Erythroblast (primary cell): Measurements from ENCODE around the gene SYNE2.
"Not testable (repeated sequence)": the region's sequence is repeated elsewhere in the genome, so short reads cannot be mapped to it uniquely, and the experiment has no call there.

Experiments used
- DNase-seq, 2 experiments: peaks; one replicate each; lab custom pipeline; 2025; lab: John Stamatoyannopoulos, UW
- GATA1 ChIP-seq: IDR thresholded peaks from 2 replicates; pipeline ENCODE4 v1.6.1; 2011; ENCODE audit warnings: low read depth, mild to moderate bottlenecking, control low read depth, low read length, moderate library complexity
- POLR2A ChIP-seq: IDR thresholded peaks from 2 replicates; pipeline ENCODE4 v1.6.1; 2011; ENCODE audit warnings: mild to moderate bottlenecking, low read length

Gene SYNE2

GRCh38 chr14:64178814-64179213 is 326.0 kb downstream of the SYNE2 start:
- DNase-seq: peak in 1 of 2 experiments; percentile 54
- no peak for TF ChIP-seq GATA1
- no peak for TF ChIP-seq POLR2A

- not testable (repeated sequence) for DNase-seq
Observed at GRCh38 chr14:64182908-64183307, 330.1 kb downstream of the SYNE2 start.

- no peak for DNase-seq
- TF ChIP-seq GATA1 (no peak), POLR2A (no peak)
Observed at GRCh38 chr14:64184103-64184729, 331.4 kb downstream of the SYNE2 start.

- TF ChIP-seq GATA1 (no peak), POLR2A (no peak)
- no peak for DNase-seq
Observed at GRCh38 chr14:64185184-64185583, 332.4 kb downstream of the SYNE2 start.

- DNase-seq: no peak
- no peak for TF ChIP-seq POLR2A
- TF ChIP-seq GATA1: no peak
Observed at GRCh38 chr14:64186231-64187129, 333.7 kb downstream of the SYNE2 start.

GRCh38 chr14:64187331-64187730 is 334.5 kb downstream of the SYNE2 start:
- DNase-seq: no peak

GRCh38 chr14:64190974-64191502 is 338.2 kb downstream of the SYNE2 start:
- TF ChIP-seq POLR2A (no peak), GATA1 (no peak)
- DNase-seq: no peak

More at GRCh38 chr14:64187331-64187730, 334.5 kb downstream of the SYNE2 start:
- TF ChIP-seq GATA1 (no peak), POLR2A (no peak)

GRCh38 chr14:64191756-64192155 is 339.0 kb downstream of the SYNE2 start:
- DNase-seq: peak; percentile 22 to 62
- no peak for TF ChIP-seq POLR2A

GRCh38 chr14:64193821-64194220 is 341.0 kb downstream of the SYNE2 start:
- no peak for DNase-seq
- TF ChIP-seq POLR2A (no peak), GATA1 (no peak)

- DNase-seq: no peak
- no peak for TF ChIP-seq POLR2A
- no peak for TF ChIP-seq GATA1
Observed at GRCh38 chr14:64194404-64194803, 341.6 kb downstream of the SYNE2 start.

- DNase-seq: no peak
Observed at GRCh38 chr14:64195199-64195598, 342.4 kb downstream of the SYNE2 start.

GRCh38 chr14:64196056-64196455 is 343.3 kb downstream of the SYNE2 start:
- no peak for DNase-seq
- TF ChIP-seq POLR2A: no peak
- TF ChIP-seq GATA1: no peak

More at GRCh38 chr14:64195199-64195598, 342.4 kb downstream of the SYNE2 start:
- TF ChIP-seq POLR2A (no peak), GATA1 (no peak)

GRCh38 chr14:64196814-64197411 is 344.1 kb downstream of the SYNE2 start:
- TF ChIP-seq GATA1 (no peak), POLR2A (no peak)
- peak in 1 of 2 experiments; percentile 14 for DNase-seq

GRCh38 chr14:64197996-64198395 is 345.2 kb downstream of the SYNE2 start:
- no peak for DNase-seq
- no peak for TF ChIP-seq POLR2A
- no peak for TF ChIP-seq GATA1
